Suprapubic skin (tissue), 3 donors: ENCODE results near the gene HACL1.

ENCODE experiments used
- CTCF ChIP-seq, 2 donors: fragments of 200-600 bp in 1 of 2; fragments of 450-650 bp in 1 of 2; sonication (generic) in 1 of 2; IDR thresholded peaks; one replicate each; pipeline ENCODE4 v1.5.1; 2016 to 2019; ENCODE audit warnings: antibody characterized with exemption in 2 of 2, mild to moderate bottlenecking in 1 of 2, moderate library complexity in 1 of 2
- EP300 ChIP-seq: sonication (generic); formaldehyde crosslinking; IDR thresholded peaks from one replicate; pipeline ENCODE4 v1.6.1; 2017; ENCODE audit warnings: antibody characterized with exemption
- POLR2A ChIP-seq, 2 donors: fragments of 450-650 bp; IDR thresholded peaks; one replicate each; pipeline ENCODE4 v1.6.1; 2017; ENCODE audit warnings: antibody characterized with exemption in 2 of 2, mild to moderate bottlenecking in 2 of 2, moderate library complexity in 2 of 2

- no peak for TF ChIP-seq POLR2A (IDR thresholded peaks at IDR 0.05)
- no peak for TF ChIP-seq CTCF (IDR thresholded peaks at IDR 0.05)
- no peak for TF ChIP-seq EP300
These were observed 74.3 kb downstream of the HACL1 start for GRCh38 chr3:15527031-15527459.
